ENCODE data around the gene MARK3.

The MARK3 gene

GRCh38 chr14:103393676-103394626 lies 8.7 kb downstream of the MARK3 start:
- DNase-seq (ENCODE audit: low read depth in 2 of 3, low spot score in 1 of 3): no peak

- DNase-seq (ENCODE audit: low read depth in 2 of 3, low spot score in 1 of 3): no peak
Measured at GRCh38 chr14:103395244-103395643, 10.0 kb downstream of the MARK3 start.

- no peak for DNase-seq (ENCODE audit: low read depth in 2 of 3, low spot score in 1 of 3)
Measured at GRCh38 chr14:103396463-103396862, 11.2 kb downstream of the MARK3 start.

- DNase-seq (ENCODE audit: low read depth in 2 of 3, low spot score in 1 of 3): no peak
Measured at GRCh38 chr14:103398427-103399195, 13.4 kb downstream of the MARK3 start.

- DNase-seq (ENCODE audit: low read depth in 2 of 3, low spot score in 1 of 3): no peak
Measured at GRCh38 chr14:103400537-103400936, 15.3 kb downstream of the MARK3 start.

- no peak for DNase-seq (ENCODE audit: low read depth in 2 of 3, low spot score in 1 of 3)
Measured at GRCh38 chr14:103401223-103402214, 16.3 kb downstream of the MARK3 start.

GRCh38 chr14:103402695-103403094 lies 17.5 kb downstream of the MARK3 start:
- DNase-seq (ENCODE audit: low read depth in 2 of 3, low spot score in 1 of 3): no peak

GRCh38 chr14:103404032-103404918 lies 19.1 kb downstream of the MARK3 start:
- no peak for DNase-seq (ENCODE audit: low read depth in 2 of 3, low spot score in 1 of 3)

- DNase-seq (ENCODE audit: low read depth in 2 of 3, low spot score in 1 of 3): no peak
Measured at GRCh38 chr14:103404920-103405319, 19.7 kb downstream of the MARK3 start.

- no peak for DNase-seq (ENCODE audit: low read depth in 2 of 3, low spot score in 1 of 3)
Measured at GRCh38 chr14:103408491-103409155, 23.4 kb downstream of the MARK3 start.

- no peak for DNase-seq (ENCODE audit: low read depth in 2 of 3, low spot score in 1 of 3)
Measured at GRCh38 chr14:103416916-103417315, 31.7 kb downstream of the MARK3 start.

GRCh38 chr14:103418481-103418818 lies 33.2 kb downstream of the MARK3 start:
- DNase-seq (ENCODE audit: low read depth in 2 of 3, low spot score in 1 of 3): peak in 1 of 3 donors; percentile 7

GRCh38 chr14:103421556-103421955 lies 36.3 kb downstream of the MARK3 start:
- no peak for DNase-seq (ENCODE audit: low read depth in 2 of 3, low spot score in 1 of 3)

- DNase-seq (ENCODE audit: low read depth in 2 of 3, low spot score in 1 of 3): no peak
Measured at GRCh38 chr14:103423050-103423461, 37.8 kb downstream of the MARK3 start.

- DNase-seq (ENCODE audit: low read depth in 2 of 3, low spot score in 1 of 3): peak in 2 of 3 donors; percentile 21 to 25
Measured at GRCh38 chr14:103427485-103428443, 42.5 kb downstream of the MARK3 start.

- DNase-seq (ENCODE audit: low read depth in 2 of 3, low spot score in 1 of 3): no peak
Measured at GRCh38 chr14:103428723-103429556, 43.7 kb downstream of the MARK3 start.

- no peak for DNase-seq (ENCODE audit: low read depth in 2 of 3, low spot score in 1 of 3)
Measured at GRCh38 chr14:103430358-103430757, 45.1 kb downstream of the MARK3 start.

All from stimulated activated CD4-positive, alpha-beta T cell treated with anti-CD3 and anti-CD28 coated beads, Interleukin-12 subunit alpha, Interleukin-12 subunit beta, amount 100 ng/mL, for 48 hours (primary cell).